ENCODE measurements around the gene PPIC.

Gene PPIC

GRCh38 chr5:123036391-123037103, at the start of gene PPIC:
Gene PPIC, minus strand, starts transcription at chr5:123036725. Its CDS starts 100 bp downstream, at chr5:123036625.
- no peaks in the 10 kb centered on the region for H3K9me3 ChIP-seq (ENCODE audit: insufficient read depth, low read depth, low read length)
- peak within 1 kb of the TSS; percentile 54; the same call in 1 of the 2 replicates for H3K9ac ChIP-seq (ENCODE audit: low read depth, low read length)
- peak within 1 kb of the TSS; percentile 78 for H3K4me3 ChIP-seq (ENCODE audit: low read length)
- H3K27me3 ChIP-seq (ENCODE audit: insufficient read depth, low read length) = peaks cover 61% of the 10 kb centered on the region
- no peaks in the 10 kb centered on the region for H3K36me3 ChIP-seq (ENCODE audit: insufficient read depth, low read depth, low read length)
- H3K4me1 ChIP-seq (ENCODE audit: insufficient read depth, low read length) = peaks cover 6% of the 10 kb centered on the region; the same call in 1 of the 2 replicates
- no peak within 1 kb of the TSS for H3K27ac ChIP-seq (ENCODE audit: low read length)

GRCh38 chr5:123085638-123086286, 49.2 kb upstream of the PPIC start:
- Histone ChIP-seq H3K4me3 (ENCODE audit: low read length) (peak overlapping the region; percentile 73), H3K27me3 (ENCODE audit: insufficient read depth, low read length) (peaks cover 100% of the 10 kb centered on the region), H3K4me1 (ENCODE audit: insufficient read depth, low read length) (peaks cover 21% of the 10 kb centered on the region; the same call in 1 of the 2 replicates)

GRCh38 chr5:123084730-123085605, 48.4 kb upstream of the PPIC start:
- Histone ChIP-seq H3K4me3 (ENCODE audit: low read length) (no peak overlapping the region), H3K36me3 (ENCODE audit: insufficient read depth, low read depth, low read length) (no peaks in the 10 kb centered on the region), H3K9me3 (ENCODE audit: insufficient read depth, low read depth, low read length) (no peaks in the 10 kb centered on the region), H3K27ac (ENCODE audit: low read length) (no peak overlapping the region), H3K27me3 (ENCODE audit: insufficient read depth, low read length) (peaks cover 100% of the 10 kb centered on the region), H3K4me1 (ENCODE audit: insufficient read depth, low read length) (peaks cover 21% of the 10 kb centered on the region; the same call in 1 of the 2 replicates), H3K9ac (ENCODE audit: low read depth, low read length) (no peak overlapping the region)

More at GRCh38 chr5:123085638-123086286, 49.2 kb upstream of the PPIC start:
- H3K36me3 ChIP-seq (ENCODE audit: insufficient read depth, low read depth, low read length) = no peaks in the 10 kb centered on the region
- H3K9me3 ChIP-seq (ENCODE audit: insufficient read depth, low read depth, low read length) = no peaks in the 10 kb centered on the region
- no peak overlapping the region for H3K9ac ChIP-seq (ENCODE audit: low read depth, low read length)
- H3K27ac ChIP-seq (ENCODE audit: low read length) = no peak overlapping the region

- H3K27me3 ChIP-seq (ENCODE audit: insufficient read depth, low read length) = peaks cover 87% of the 10 kb centered on the region
- H3K4me1 ChIP-seq (ENCODE audit: insufficient read depth, low read length) = peaks cover 21% of the 10 kb centered on the region; the same call in 1 of the 2 replicates
- no peak overlapping the region for H3K27ac ChIP-seq (ENCODE audit: low read length)
- H3K9me3 ChIP-seq (ENCODE audit: insufficient read depth, low read depth, low read length) = no peaks in the 10 kb centered on the region
- no peaks in the 10 kb centered on the region for H3K36me3 ChIP-seq (ENCODE audit: insufficient read depth, low read depth, low read length)
- no peak overlapping the region for H3K4me3 ChIP-seq (ENCODE audit: low read length)
- H3K9ac ChIP-seq (ENCODE audit: low read depth, low read length) = no peak overlapping the region
Observed at GRCh38 chr5:123083298-123083697, 46.8 kb upstream of the PPIC start.

GRCh38 chr5:123080215-123080614, 43.7 kb upstream of the PPIC start:
- peaks cover 56% of the 10 kb centered on the region for H3K27me3 ChIP-seq (ENCODE audit: insufficient read depth, low read length)
- no peak overlapping the region for H3K27ac ChIP-seq (ENCODE audit: low read length)
- peaks cover 5% of the 10 kb centered on the region; the same call in 1 of the 2 replicates for H3K4me1 ChIP-seq (ENCODE audit: insufficient read depth, low read length)
- no peaks in the 10 kb centered on the region for H3K9me3 ChIP-seq (ENCODE audit: insufficient read depth, low read depth, low read length)
- no peak overlapping the region for H3K4me3 ChIP-seq (ENCODE audit: low read length)
- H3K36me3 ChIP-seq (ENCODE audit: insufficient read depth, low read depth, low read length) = no peaks in the 10 kb centered on the region
- no peak overlapping the region for H3K9ac ChIP-seq (ENCODE audit: low read depth, low read length)

GRCh38 chr5:123075521-123076163, 39.1 kb upstream of the PPIC start:
- Histone ChIP-seq H3K4me1 (ENCODE audit: insufficient read depth, low read length) (no peaks in the 10 kb centered on the region), H3K4me3 (ENCODE audit: low read length) (no peak overlapping the region), H3K9ac (ENCODE audit: low read depth, low read length) (no peak overlapping the region), H3K9me3 (ENCODE audit: insufficient read depth, low read depth, low read length) (no peaks in the 10 kb centered on the region), H3K27ac (ENCODE audit: low read length) (no peak overlapping the region), H3K27me3 (ENCODE audit: insufficient read depth, low read length) (peaks cover 10% of the 10 kb centered on the region; the same call in 1 of the 2 replicates), H3K36me3 (ENCODE audit: insufficient read depth, low read depth, low read length) (no peaks in the 10 kb centered on the region)

GRCh38 chr5:123068368-123068938, 31.9 kb upstream of the PPIC start:
- Histone ChIP-seq H3K27me3 (ENCODE audit: insufficient read depth, low read length) (no peaks in the 10 kb centered on the region), H3K36me3 (ENCODE audit: insufficient read depth, low read depth, low read length) (no peaks in the 10 kb centered on the region), H3K4me1 (ENCODE audit: insufficient read depth, low read length) (no peaks in the 10 kb centered on the region), H3K4me3 (ENCODE audit: low read length) (no peak overlapping the region), H3K27ac (ENCODE audit: low read length) (no peak overlapping the region), H3K9me3 (ENCODE audit: insufficient read depth, low read depth, low read length) (no peaks in the 10 kb centered on the region), H3K9ac (ENCODE audit: low read depth, low read length) (no peak overlapping the region)

- Histone ChIP-seq H3K27ac (ENCODE audit: low read length) (no peak overlapping the region), H3K4me1 (ENCODE audit: insufficient read depth, low read length) (no peaks in the 10 kb centered on the region), H3K4me3 (ENCODE audit: low read length) (no peak overlapping the region), H3K27me3 (ENCODE audit: insufficient read depth, low read length) (no peaks in the 10 kb centered on the region), H3K9ac (ENCODE audit: low read depth, low read length) (no peak overlapping the region), H3K36me3 (ENCODE audit: insufficient read depth, low read depth, low read length) (no peaks in the 10 kb centered on the region), H3K9me3 (ENCODE audit: insufficient read depth, low read depth, low read length) (no peaks in the 10 kb centered on the region; the same call in 1 of the 2 replicates)
Observed at GRCh38 chr5:123066016-123066415, 29.5 kb upstream of the PPIC start.

GRCh38 chr5:123059455-123059854, 22.9 kb upstream of the PPIC start:
- no peak overlapping the region for H3K27ac ChIP-seq (ENCODE audit: low read length)
- no peaks in the 10 kb centered on the region; the same call in 1 of the 2 replicates for H3K9me3 ChIP-seq (ENCODE audit: insufficient read depth, low read depth, low read length)
- H3K4me1 ChIP-seq (ENCODE audit: insufficient read depth, low read length) = no peaks in the 10 kb centered on the region
- H3K36me3 ChIP-seq (ENCODE audit: insufficient read depth, low read depth, low read length) = no peaks in the 10 kb centered on the region
- no peak overlapping the region for H3K9ac ChIP-seq (ENCODE audit: low read depth, low read length)
- no peak overlapping the region for H3K4me3 ChIP-seq (ENCODE audit: low read length)
- H3K27me3 ChIP-seq (ENCODE audit: insufficient read depth, low read length) = no peaks in the 10 kb centered on the region

GRCh38 chr5:123051206-123051605, 14.7 kb upstream of the PPIC start:
- Histone ChIP-seq H3K36me3 (ENCODE audit: insufficient read depth, low read depth, low read length) (no peaks in the 10 kb centered on the region), H3K9ac (ENCODE audit: low read depth, low read length) (no peak overlapping the region), H3K27me3 (ENCODE audit: insufficient read depth, low read length) (no peaks in the 10 kb centered on the region), H3K9me3 (ENCODE audit: insufficient read depth, low read depth, low read length) (no peaks in the 10 kb centered on the region), H3K4me3 (ENCODE audit: low read length) (no peak overlapping the region), H3K4me1 (ENCODE audit: insufficient read depth, low read length) (no peaks in the 10 kb centered on the region), H3K27ac (ENCODE audit: low read length) (no peak overlapping the region)

GRCh38 chr5:123047706-123048105, 11.2 kb upstream of the PPIC start:
- H3K9ac ChIP-seq (ENCODE audit: low read depth, low read length) = no peak overlapping the region
- no peaks in the 10 kb centered on the region for H3K4me1 ChIP-seq (ENCODE audit: insufficient read depth, low read length)
- no peak overlapping the region for H3K27ac ChIP-seq (ENCODE audit: low read length)
- H3K36me3 ChIP-seq (ENCODE audit: insufficient read depth, low read depth, low read length) = no peaks in the 10 kb centered on the region
- H3K4me3 ChIP-seq (ENCODE audit: low read length) = no peak overlapping the region
- no peaks in the 10 kb centered on the region for H3K27me3 ChIP-seq (ENCODE audit: insufficient read depth, low read length)
- H3K9me3 ChIP-seq (ENCODE audit: insufficient read depth, low read depth, low read length) = no peaks in the 10 kb centered on the region

Measured in iPS-20b (cell line).